Measurements from ENCODE around the gene KCNH1.

GRCh38 chr1:210683403-210684047 lies 450.4 kb downstream of the KCNH1 start:
- TF ChIP-seq POLR2AphosphoS5 (IDR thresholded peaks at IDR 0.05), result no peak
- no peak for TF ChIP-seq POLR2A (IDR thresholded peaks at IDR 0.05)
- TF ChIP-seq, protein P1, sequence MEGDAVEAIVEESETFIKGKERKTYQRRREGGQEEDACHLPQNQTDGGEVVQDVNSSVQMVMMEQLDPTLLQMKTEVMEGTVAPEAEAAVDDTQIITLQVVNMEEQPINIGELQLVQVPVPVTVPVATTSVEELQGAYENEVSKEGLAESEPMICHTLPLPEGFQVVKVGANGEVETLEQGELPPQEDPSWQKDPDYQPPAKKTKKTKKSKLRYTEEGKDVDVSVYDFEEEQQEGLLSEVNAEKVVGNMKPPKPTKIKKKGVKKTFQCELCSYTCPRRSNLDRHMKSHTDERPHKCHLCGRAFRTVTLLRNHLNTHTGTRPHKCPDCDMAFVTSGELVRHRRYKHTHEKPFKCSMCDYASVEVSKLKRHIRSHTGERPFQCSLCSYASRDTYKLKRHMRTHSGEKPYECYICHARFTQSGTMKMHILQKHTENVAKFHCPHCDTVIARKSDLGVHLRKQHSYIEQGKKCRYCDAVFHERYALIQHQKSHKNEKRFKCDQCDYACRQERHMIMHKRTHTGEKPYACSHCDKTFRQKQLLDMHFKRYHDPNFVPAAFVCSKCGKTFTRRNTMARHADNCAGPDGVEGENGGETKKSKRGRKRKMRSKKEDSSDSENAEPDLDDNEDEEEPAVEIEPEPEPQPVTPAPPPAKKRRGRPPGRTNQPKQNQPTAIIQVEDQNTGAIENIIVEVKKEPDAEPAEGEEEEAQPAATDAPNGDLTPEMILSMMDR (IDR thresholded peaks at IDR 0.05 in 8 of 11, conservative IDR thresholded peaks at IDR 0.05 in 3 of 11), result no peak
